SK-N-SH treated with all-trans-retinoic acid at 6 μM for 48 hours (cell line): ENCODE data around the gene ZFAND2B.
"Not testable (repeated sequence)": the region's sequence is repeated elsewhere in the genome, so short reads cannot be mapped to it uniquely, and the experiment has no call there.

Source experiments
- ATAC-seq: fragments of 200-7000 bp; cut with Tn5 transposase; 3 replicates; pipeline ENCODE4 v1.9.1; 2020; ENCODE audit warnings: mild to moderate bottlenecking, moderate library complexity
- ARNTL ChIP-seq: fragments of 450-650 bp; formaldehyde crosslinking; IDR thresholded peaks from 2 replicates; pipeline ENCODE4 v1.5.0; 2020; ENCODE audit warnings: low read depth, mild to moderate bottlenecking, moderate library complexity, borderline replicate concordance
- BACH2 ChIP-seq: fragments of 250-450 bp; sonication (Bioruptor Pico); IDR thresholded peaks from 2 replicates; pipeline ENCODE4 v1.9.0; 2021; ENCODE audit warnings: mild to moderate bottlenecking, borderline replicate concordance
- ESRRG ChIP-seq: fragments of 250-450 bp; sonication (Bioruptor Pico); IDR thresholded peaks from 2 replicates; pipeline ENCODE4 v1.6.1; 2021; ENCODE audit warnings: mild to moderate bottlenecking
- GLIS3 ChIP-seq: fragments of 250-450 bp; sonication (Bioruptor Pico); IDR thresholded peaks from 2 replicates; pipeline ENCODE4 v1.5.0; 2020; ENCODE audit warnings: mild to moderate bottlenecking, moderate library complexity
- ISL1 ChIP-seq: fragments of 250-450 bp; sonication (Bioruptor Pico); IDR thresholded peaks from 2 replicates; pipeline ENCODE4 v2.1.2; 2022; ENCODE audit warnings: mild to moderate bottlenecking, moderate library complexity
- OSR1 ChIP-seq: fragments of 250-450 bp; sonication (Bioruptor Pico); IDR thresholded peaks from 2 replicates; pipeline ENCODE4 v1.8.0; 2022; ENCODE audit warnings: moderate library complexity, mild to moderate bottlenecking, inconsistent platforms
- PPARA ChIP-seq: fragments of 250-450 bp; sonication (Bioruptor Pico); IDR thresholded peaks from 2 replicates; pipeline ENCODE4 v1.5.0; 2020; ENCODE audit warnings: mild to moderate bottlenecking, borderline replicate concordance
- SNAI2 ChIP-seq: fragments of 250-450 bp; sonication (Bioruptor Pico); IDR thresholded peaks from 2 replicates; pipeline ENCODE4 v1.5.0; 2020; ENCODE audit warnings: mild to moderate bottlenecking, moderate library complexity
- TCF4 ChIP-seq: fragments of 250-450 bp; sonication (Bioruptor Pico); IDR thresholded peaks from 2 replicates; pipeline ENCODE4 v1.8.0; 2021; ENCODE audit warnings: mild to moderate bottlenecking, moderate library complexity, borderline replicate concordance
- TOX ChIP-seq: fragments of 250-450 bp; sonication (Bioruptor Pico); IDR thresholded peaks from 2 replicates; pipeline ENCODE4 v1.8.0; 2021; ENCODE audit warnings: mild to moderate bottlenecking, moderate library complexity, borderline replicate concordance
- ZC3H10 ChIP-seq: fragments of 250-450 bp; sonication (Bioruptor Pico); IDR thresholded peaks from 2 replicates; pipeline ENCODE4 v1.5.1; 2021; ENCODE audit warnings: mild to moderate bottlenecking, moderate library complexity
- ZFP3 ChIP-seq: fragments of 250-450 bp; sonication (Bioruptor Pico); IDR thresholded peaks from 2 replicates; pipeline ENCODE4 v1.5.0; 2020; ENCODE audit warnings: mild to moderate bottlenecking, moderate library complexity
- ZFP30 ChIP-seq: fragments of 450-650 bp; formaldehyde crosslinking; IDR thresholded peaks from 2 replicates; pipeline ENCODE4 v1.5.0; 2022; ENCODE audit warnings: mild to moderate bottlenecking, moderate library complexity
- ZNF565 ChIP-seq: fragments of 450-650 bp; formaldehyde crosslinking; conservative IDR thresholded peaks from 2 replicates; pipeline ENCODE4 v1.5.0; 2020; ENCODE audit warnings: low read depth, mild to moderate bottlenecking, moderate library complexity
- ZNF70 ChIP-seq: fragments of 450-650 bp; formaldehyde crosslinking; IDR thresholded peaks from 2 replicates; pipeline ENCODE4 v1.5.0; 2020; ENCODE audit warnings: mild to moderate bottlenecking, moderate library complexity
- ZNF8 ChIP-seq: fragments of 450-650 bp; formaldehyde crosslinking; IDR thresholded peaks from 2 replicates; pipeline ENCODE4 v1.5.0; 2020; ENCODE audit warnings: mild to moderate bottlenecking, moderate library complexity
- TF ChIP-seq, protein P1 (sequence below): fragments of 250-450 bp; sonication (Bioruptor Pico); IDR thresholded peaks from 2 replicates; pipeline ENCODE4 v1.5.1; 2021; ENCODE audit warnings: mild to moderate bottlenecking, moderate library complexity
- TF ChIP-seq, protein P2 (sequence below): fragments of 250-450 bp; sonication (Bioruptor Pico); IDR thresholded peaks from 2 replicates; pipeline ENCODE4 v1.5.1; 2020; ENCODE audit warnings: low read depth, mild to moderate bottlenecking, moderate library complexity
- TF ChIP-seq, protein P3 (sequence below): fragments of 250-450 bp; sonication (Bioruptor Pico); IDR thresholded peaks from 2 replicates; pipeline ENCODE4 v1.8.0; 2021; ENCODE audit warnings: low read depth, mild to moderate bottlenecking, moderate library complexity, borderline replicate concordance

ZFAND2B gene

DNA sequence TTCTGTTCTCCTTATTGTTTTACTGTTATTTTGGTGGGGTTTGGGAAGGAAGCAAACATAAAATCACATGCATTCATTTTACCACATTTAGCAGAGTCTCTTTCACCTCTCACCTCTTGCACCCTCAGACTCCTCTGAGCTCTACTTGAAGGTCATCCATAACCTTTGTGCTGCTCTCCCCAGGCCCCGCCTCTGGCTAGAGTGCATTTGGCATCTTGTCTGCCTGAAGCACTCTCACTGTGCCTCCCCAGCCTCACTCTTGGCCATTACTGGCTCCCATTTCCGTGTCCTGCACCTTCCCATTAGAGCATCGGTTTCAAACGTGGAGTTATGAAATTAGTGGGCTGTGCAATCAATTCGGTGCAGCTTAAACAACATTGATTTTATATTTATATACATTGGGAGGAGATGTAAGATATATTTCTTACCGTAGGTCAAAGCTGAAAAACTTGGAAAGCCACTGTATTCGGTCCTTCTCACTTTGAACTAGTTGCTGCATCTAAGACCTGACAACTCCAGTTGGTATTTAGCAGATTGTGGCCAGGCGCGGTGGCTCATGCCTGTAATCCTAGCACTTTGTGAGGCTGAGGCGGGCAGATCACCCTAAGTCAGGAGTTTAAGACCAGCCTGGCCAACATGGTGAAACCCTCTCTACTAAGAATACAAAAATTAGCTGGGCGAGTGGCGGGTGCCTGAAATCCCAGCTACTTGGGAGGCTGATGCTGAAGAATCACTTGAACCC is 6.9 kb upstream of the ZFAND2B start (continued):
- TF ChIP-seq, protein P1, sequence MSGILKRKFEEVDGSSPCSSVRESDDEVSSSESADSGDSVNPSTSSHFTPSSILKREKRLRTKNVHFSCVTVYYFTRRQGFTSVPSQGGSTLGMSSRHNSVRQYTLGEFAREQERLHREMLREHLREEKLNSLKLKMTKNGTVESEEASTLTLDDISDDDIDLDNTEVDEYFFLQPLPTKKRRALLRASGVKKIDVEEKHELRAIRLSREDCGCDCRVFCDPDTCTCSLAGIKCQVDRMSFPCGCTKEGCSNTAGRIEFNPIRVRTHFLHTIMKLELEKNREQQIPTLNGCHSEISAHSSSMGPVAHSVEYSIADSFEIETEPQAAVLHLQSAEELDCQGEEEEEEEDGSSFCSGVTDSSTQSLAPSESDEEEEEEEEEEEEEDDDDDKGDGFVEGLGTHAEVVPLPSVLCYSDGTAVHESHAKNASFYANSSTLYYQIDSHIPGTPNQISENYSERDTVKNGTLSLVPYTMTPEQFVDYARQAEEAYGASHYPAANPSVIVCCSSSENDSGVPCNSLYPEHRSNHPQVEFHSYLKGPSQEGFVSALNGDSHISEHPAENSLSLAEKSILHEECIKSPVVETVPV (CRISPR knock-in tag): no peak
- TF ChIP-seq ZC3H10: no peak
- no peak for TF ChIP-seq ZNF70 (CRISPR knock-in tag)
- no peak for TF ChIP-seq TCF4 (CRISPR knock-in tag)

DNA sequence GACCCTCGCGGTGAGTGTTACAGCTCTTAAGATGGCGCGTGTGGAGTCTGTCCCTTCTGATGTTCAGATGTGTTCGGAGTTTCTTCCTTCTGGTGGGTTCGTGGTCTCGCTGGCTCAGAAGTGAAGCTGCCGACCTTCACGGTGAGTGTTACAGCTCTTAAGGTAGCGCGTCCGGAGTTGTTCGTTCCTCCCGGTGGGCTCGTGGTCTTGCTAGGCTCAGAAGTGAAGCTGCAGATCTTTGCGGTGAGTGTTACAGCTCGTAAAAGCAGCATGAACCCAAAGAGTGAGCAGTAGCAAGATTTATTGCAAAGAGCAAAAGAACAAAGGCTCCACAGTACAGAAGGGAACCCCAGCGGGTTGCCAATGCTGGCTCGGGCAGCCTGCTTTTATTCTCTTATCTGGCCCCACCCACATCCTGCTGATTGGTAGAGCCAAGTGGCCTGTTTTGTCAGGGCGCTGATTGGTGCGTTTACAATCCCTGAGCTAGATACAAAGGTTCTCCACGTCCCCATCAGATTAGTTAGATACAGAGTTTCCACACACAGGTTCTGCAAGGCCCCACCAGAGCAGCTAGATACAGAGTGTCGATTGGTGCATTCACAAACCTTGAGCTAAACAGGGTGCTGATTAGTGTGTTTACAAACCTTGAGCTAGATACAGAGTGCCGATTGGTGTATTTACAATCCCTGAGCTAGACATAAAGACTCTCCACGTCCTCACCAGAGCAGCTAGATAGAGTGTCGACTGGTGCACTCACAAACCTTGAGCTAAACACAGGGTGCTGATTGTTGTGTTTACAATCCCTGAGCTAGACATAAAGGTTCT is 5.9 kb upstream of the ZFAND2B start:
- not testable (repeated sequence) for ATAC-seq

DNA sequence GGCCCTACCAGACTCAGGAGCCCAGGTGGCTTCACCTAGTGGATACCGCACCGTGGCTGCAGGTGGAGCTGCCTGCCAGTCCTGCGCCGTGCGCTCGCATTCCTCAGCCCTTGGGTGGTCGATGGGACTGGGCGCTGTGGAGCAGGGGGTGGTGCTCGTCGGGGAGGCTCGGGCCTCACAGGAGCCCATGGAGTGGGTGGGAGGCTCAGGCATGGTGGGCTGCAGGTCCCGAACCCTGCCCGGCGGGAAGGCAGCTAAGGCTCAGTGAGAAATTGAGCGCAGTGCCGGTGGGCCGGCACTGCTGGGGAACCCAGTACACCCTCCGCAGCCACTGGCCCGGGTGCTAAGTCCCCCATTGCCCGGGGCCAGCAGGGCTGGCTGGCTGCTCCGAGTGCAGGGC is 5.3 kb upstream of the ZFAND2B start:
- not testable (repeated sequence) for ATAC-seq

DNA sequence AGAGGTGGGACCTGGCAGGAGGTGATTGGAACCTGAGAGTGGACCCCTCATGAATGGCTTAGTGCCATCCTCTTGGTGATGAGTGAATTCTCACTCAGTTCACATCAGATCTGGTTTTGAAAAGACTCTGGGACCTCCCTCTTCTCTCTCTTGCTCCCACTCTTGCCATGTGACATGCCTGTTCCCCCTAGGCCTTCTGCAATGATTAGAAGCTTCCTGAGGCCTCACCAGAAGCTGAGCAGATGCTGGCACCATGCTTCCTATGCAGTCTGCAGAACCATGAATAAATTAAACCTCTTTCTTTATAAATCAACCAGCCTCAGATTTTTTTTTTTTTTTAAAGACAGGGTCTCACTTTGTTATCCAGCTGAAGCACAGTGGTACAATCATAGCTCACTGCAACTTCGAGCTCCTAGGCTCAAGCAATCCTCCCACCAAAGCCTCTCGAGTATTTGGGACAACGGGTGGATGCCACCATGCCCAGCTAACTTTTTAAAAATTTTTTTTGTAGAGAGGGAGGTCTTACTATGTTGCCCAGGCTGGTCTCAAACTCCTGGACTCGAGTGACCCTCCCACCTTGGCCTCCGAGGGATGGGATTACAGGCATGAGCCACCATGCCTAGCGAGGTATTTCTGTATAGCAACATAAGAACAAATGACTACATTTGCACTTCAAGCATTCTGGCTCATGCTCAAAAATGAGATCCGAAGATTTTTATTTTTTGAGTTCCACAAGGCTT is 2.0 kb upstream of the ZFAND2B start:
- ATAC-seq: no peak
- TF ChIP-seq ZFP3 (CRISPR knock-in tag) (no peak), ZNF8 (CRISPR knock-in tag) (no peak), BACH2 (no peak), ZC3H10 (no peak)

DNA sequence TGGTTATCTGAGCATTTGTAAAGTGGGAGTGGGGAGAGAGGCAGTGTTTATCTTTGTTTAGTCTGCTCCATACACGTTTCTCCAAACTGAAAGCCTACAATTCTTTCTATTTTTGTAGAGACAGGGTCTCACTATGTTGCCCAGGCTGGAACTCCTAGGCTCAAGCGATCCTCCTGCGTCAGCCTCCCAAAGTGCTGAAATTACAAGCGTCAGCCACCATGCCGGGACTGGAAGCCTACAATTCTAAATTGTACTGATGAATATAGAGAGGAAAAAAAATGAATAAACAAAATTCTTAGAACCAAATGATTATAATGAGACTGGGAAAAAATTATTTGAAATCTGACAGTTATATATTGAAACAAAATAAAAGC is 1.4 kb upstream of the ZFAND2B start:
- no peak for ATAC-seq
- no peak for TF ChIP-seq OSR1 (CRISPR knock-in tag)
- TF ChIP-seq, protein P2, sequence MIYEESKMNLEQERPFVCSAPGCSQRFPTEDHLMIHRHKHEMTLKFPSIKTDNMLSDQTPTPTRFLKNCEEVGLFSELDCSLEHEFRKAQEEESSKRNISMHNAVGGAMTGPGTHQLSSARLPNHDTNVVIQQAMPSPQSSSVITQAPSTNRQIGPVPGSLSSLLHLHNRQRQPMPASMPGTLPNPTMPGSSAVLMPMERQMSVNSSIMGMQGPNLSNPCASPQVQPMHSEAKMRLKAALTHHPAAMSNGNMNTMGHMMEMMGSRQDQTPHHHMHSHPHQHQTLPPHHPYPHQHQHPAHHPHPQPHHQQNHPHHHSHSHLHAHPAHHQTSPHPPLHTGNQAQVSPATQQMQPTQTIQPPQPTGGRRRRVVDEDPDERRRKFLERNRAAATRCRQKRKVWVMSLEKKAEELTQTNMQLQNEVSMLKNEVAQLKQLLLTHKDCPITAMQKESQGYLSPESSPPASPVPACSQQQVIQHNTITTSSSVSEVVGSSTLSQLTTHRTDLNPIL (CRISPR knock-in tag): no peak

DNA sequence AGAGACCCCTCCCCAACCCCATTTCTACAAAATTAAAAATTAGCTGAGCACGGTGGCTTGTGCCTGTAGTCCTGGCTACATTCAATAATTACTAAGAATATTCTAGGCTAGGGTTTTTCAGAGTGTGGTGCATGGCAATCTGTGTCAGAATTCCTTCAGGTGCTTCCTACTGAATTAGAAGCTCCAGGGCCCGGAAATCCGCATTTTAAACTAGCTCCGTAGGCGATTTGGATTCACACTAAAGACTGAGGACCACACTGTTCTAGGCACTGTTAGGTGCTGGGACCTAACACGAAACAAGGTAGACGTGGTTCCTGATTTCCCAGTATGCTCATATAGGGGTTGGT is 628 bp upstream of the ZFAND2B start:
- no peak for ATAC-seq
- TF ChIP-seq ZFP30 (CRISPR knock-in tag) (no peak), ZNF565 (CRISPR knock-in tag) (no peak), PPARA (CRISPR knock-in tag) (no peak), ESRRG (CRISPR knock-in tag) (no peak), BACH2 (no peak)
- TF ChIP-seq, protein P1 (CRISPR knock-in tag): no peak

DNA sequence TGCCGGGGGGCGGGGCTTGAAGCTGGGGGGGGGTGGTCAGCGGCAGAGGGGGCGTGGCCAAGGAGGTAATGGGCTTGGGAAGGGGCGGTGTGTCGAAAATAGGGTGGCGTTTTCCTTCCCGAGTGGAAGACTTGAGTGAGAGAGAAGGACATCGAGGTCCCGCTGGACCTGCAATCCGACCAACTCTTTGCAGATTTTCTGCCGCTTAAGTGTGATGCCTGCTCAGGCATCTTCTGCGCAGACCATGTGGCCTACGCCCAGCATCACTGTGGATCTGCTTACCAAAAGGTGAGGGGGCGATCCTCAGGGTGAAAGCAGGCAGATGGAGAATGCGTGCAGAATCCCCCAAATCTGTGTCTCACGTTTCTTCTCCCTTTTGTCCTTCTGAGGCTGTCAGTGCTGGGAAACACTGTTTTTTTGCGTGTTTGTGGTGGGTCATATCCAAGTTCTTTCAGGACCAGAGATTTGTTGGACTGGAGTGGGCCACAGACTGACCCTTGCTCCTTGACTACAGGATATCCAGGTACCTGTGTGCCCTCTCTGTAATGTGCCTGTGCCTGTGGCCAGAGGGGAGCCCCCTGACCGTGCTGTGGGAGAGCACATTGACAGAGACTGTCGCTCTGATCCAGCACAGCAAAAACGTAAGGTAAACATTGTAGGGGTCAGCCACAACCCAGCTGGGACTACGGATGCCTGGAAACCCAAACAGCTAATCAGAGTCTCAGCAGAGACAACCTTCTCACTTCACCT is 727 bp downstream of the ZFAND2B start:
- ATAC-seq: peak; percentile 44
- TF ChIP-seq ZFP30 (CRISPR knock-in tag) (no peak), SNAI2 (no peak), PPARA (CRISPR knock-in tag) (no peak), ZNF8 (CRISPR knock-in tag) (no peak), TCF4 (CRISPR knock-in tag) (no peak), GLIS3 (CRISPR knock-in tag) (no peak), ZFP3 (CRISPR knock-in tag) (no peak), TOX (no peak), ARNTL (CRISPR knock-in tag) (no peak), ISL1 (CRISPR knock-in tag) (no peak)
- TF ChIP-seq, protein P1 (CRISPR knock-in tag): no peak
- TF ChIP-seq, protein P2 (CRISPR knock-in tag): no peak
- TF ChIP-seq, protein P3, sequence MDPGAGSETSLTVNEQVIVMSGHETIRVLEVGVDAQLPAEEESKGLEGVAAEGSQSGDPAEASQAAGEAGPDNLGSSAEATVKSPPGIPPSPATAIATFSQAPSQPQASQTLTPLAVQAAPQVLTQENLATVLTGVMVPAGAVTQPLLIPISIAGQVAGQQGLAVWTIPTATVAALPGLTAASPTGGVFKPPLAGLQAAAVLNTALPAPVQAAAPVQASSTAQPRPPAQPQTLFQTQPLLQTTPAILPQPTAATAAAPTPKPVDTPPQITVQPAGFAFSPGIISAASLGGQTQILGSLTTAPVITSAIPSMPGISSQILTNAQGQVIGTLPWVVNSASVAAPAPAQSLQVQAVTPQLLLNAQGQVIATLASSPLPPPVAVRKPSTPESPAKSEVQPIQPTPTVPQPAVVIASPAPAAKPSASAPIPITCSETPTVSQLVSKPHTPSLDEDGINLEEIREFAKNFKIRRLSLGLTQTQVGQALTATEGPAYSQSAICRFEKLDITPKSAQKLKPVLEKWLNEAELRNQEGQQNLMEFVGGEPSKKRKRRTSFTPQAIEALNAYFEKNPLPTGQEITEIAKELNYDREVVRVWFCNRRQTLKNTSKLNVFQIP (CRISPR knock-in tag): no peak
